Neuronal stem cell (in vitro differentiated cells): ENCODE results near the gene ANKRD17.

Experiments used
- DNase-seq: peaks from one replicate; pipeline ENCODE4 v3.0.0-alpha.2; 2013; ENCODE audit warnings: low spot score
- H2AFZ ChIP-seq: one replicate; pipeline ENCODE4 v1.6.1; 2013; ENCODE audit warnings: mild to moderate bottlenecking, low read length, inconsistent platforms
- H2AK5ac ChIP-seq: 2 replicates; pipeline ENCODE4 v1.6.1; 2013; ENCODE audit warnings: low read depth, mild to moderate bottlenecking, inconsistent platforms, low read length, moderate library complexity, mixed read lengths
- H2BK120ac ChIP-seq: 2 replicates; pipeline ENCODE4 v1.6.1; 2013; ENCODE audit warnings: low read depth, mild to moderate bottlenecking, inconsistent platforms, low read length, moderate library complexity, mixed read lengths
- H2BK12ac ChIP-seq: one replicate; pipeline ENCODE4 v1.6.1; 2013; ENCODE audit warnings: low read length, inconsistent platforms
- H2BK15ac ChIP-seq: 2 replicates; pipeline ENCODE4 v1.6.1; 2013; ENCODE audit warnings: mild to moderate bottlenecking, low read length, inconsistent platforms, mixed read lengths
- H2BK5ac ChIP-seq: one replicate; pipeline ENCODE4 v1.6.1; 2013; ENCODE audit warnings: inconsistent platforms, mild to moderate bottlenecking, low read length, moderate library complexity
- H3K14ac ChIP-seq: one replicate; pipeline ENCODE4 v1.6.1; 2013; ENCODE audit warnings: low read length, inconsistent platforms
- H3K18ac ChIP-seq: 2 replicates; pipeline ENCODE4 v1.6.1; 2013; ENCODE audit warnings: low read length, inconsistent platforms
- H3K23ac ChIP-seq: 2 replicates; pipeline ENCODE4 v1.6.1; 2013; ENCODE audit warnings: low read depth, mild to moderate bottlenecking, mixed read lengths, low read length, inconsistent platforms; ENCODE audit not compliant: poor library complexity
- H3K27ac ChIP-seq: replicated peaks from 3 replicates; pipeline ENCODE4 v1.5.1; 2013; ENCODE audit warnings: low read length, inconsistent platforms
- H3K27me3 ChIP-seq, 3 experiments: 2 replicates each; pipeline ENCODE4 v1.6.1; 2013; ENCODE audit warnings: low read length in 3 of 3, mild to moderate bottlenecking in 2 of 3, inconsistent platforms in 1 of 3, low read depth in 1 of 3, mixed read lengths in 1 of 3, moderate library complexity in 1 of 3; ENCODE audit not compliant: control insufficient read depth in 3 of 3, insufficient read depth in 3 of 3
- H3K36me3 ChIP-seq, 2 donors: replicated peaks in 1 of 2; 2 replicates each; pipeline ENCODE4 v1.6.1; 2013; ENCODE audit warnings: low read length in 2 of 2; ENCODE audit not compliant: control insufficient read depth in 2 of 2, insufficient read depth in 2 of 2
- H3K4ac ChIP-seq: 2 replicates; pipeline ENCODE4 v1.6.1; 2013; ENCODE audit warnings: inconsistent platforms, mild to moderate bottlenecking, low read length, moderate library complexity
- H3K4me1 ChIP-seq, 2 donors: 1 replicate in 1 of 2; 2 replicates in 1 of 2; pipeline ENCODE4 v1.6.1; 2013; ENCODE audit warnings: low read length in 2 of 2, low read depth in 1 of 2; ENCODE audit not compliant: control insufficient read depth in 2 of 2, insufficient read depth in 1 of 2
- H3K4me2 ChIP-seq: one replicate; pipeline ENCODE4 v1.6.1; 2013; ENCODE audit warnings: mild to moderate bottlenecking, low read length, inconsistent platforms; ENCODE audit not compliant: insufficient read depth, poor library complexity, severe bottlenecking
- H3K4me3 ChIP-seq, 2 donors: 2 replicates each; pipeline ENCODE4 v1.5.1; 2013; ENCODE audit warnings: low read length in 2 of 2, mild to moderate bottlenecking in 2 of 2, inconsistent platforms in 1 of 2, moderate library complexity in 1 of 2
- H3K79me1 ChIP-seq: one replicate; pipeline ENCODE4 v1.6.1; 2013; ENCODE audit warnings: low read depth, mild to moderate bottlenecking, inconsistent platforms, low read length, moderate library complexity
- H3K9ac ChIP-seq: one replicate; pipeline ENCODE4 v1.6.1; 2013; ENCODE audit warnings: mild to moderate bottlenecking, low read depth, low read length, inconsistent platforms; ENCODE audit not compliant: poor library complexity
- H3K9me3 ChIP-seq, 2 donors: replicated peaks in 1 of 2; 2 replicates each; pipeline versions ENCODE3 to v1.6.1; 2013; ENCODE audit warnings: low read length in 2 of 2, mild to moderate bottlenecking in 2 of 2, inconsistent platforms in 1 of 2, low read depth in 1 of 2, mixed read lengths in 1 of 2, moderate library complexity in 1 of 2; ENCODE audit not compliant: control insufficient read depth in 2 of 2, insufficient read depth in 1 of 2
- H4K8ac ChIP-seq: one replicate; pipeline ENCODE4 v1.6.1; 2013; ENCODE audit warnings: low read depth, mild to moderate bottlenecking, inconsistent platforms, low read length, moderate library complexity
- H4K91ac ChIP-seq: one replicate; pipeline ENCODE4 v1.6.1; 2013; ENCODE audit warnings: low read length, low read depth, mild to moderate bottlenecking, inconsistent platforms; ENCODE audit not compliant: poor library complexity
- WGBS, 2 donors: extraction: QIAGEN DNeasy Blood & Tissue Kit; methylation state at CpG; one replicate each; pipeline ENCODE4 v1.1.7; 2013; ENCODE audit warnings: missing lambda C conversion rate in 2 of 2, mixed read lengths in 1 of 2; ENCODE audit not compliant: insufficient read length in 2 of 2, insufficient replicate concordance in 1 of 2; ENCODE audit errors: extremely low coverage in 2 of 2; 5-methylcytosine and 5-hydroxymethylcytosine counted together

ANKRD17 gene

DNA sequence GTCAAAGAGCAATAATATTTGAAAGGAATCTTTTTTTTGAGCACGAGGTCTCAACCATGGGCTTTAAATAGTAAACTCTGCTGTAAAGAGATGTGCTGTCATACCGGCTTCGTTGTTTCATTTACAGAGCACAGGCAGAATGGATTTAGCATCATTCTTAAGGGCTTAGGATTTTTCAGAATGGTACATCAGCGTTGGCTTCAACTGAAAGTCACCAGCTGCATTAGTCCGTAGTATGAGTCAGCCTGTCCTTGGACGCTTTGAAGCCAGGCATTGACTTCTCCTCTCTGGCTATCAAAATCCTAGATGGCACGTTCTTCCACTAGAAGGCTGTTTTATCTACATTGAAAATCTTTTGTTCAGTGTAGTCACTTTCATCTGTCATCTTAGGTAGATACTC is 212.7 kb downstream of the ANKRD17 start:
- H3K14ac ChIP-seq = no peak overlapping the region
- no peak overlapping the region for H3K27ac ChIP-seq
- no peak overlapping the region for H2BK15ac ChIP-seq
- no peaks in the 10 kb centered on the region for H3K79me1 ChIP-seq
- no CpG with 5 or more reads among the region's 7 CpGs for WGBS, 2 donors
- no peaks in the 10 kb centered on the region for H3K36me3 ChIP-seq
- H3K9ac ChIP-seq = no peak overlapping the region
- no peak overlapping the region for H4K91ac ChIP-seq
- H4K8ac ChIP-seq = no peak overlapping the region
- no peaks in the 10 kb centered on the region for H3K27me3 ChIP-seq
- H2AFZ ChIP-seq = no peak overlapping the region
- H3K9me3 ChIP-seq = no peaks in the 10 kb centered on the region
- H3K4me1 ChIP-seq = no peaks in the 10 kb centered on the region
- no peak overlapping the region for H3K18ac ChIP-seq
- H3K23ac ChIP-seq = no peak overlapping the region
- no peak overlapping the region for H3K4ac ChIP-seq
- no peak overlapping the region for H2BK5ac ChIP-seq
- H2BK120ac ChIP-seq = no peak overlapping the region
- no peak overlapping the region for H2AK5ac ChIP-seq
- no peak for DNase-seq
- H2BK12ac ChIP-seq = no peak overlapping the region
- no peak overlapping the region for H3K4me3 ChIP-seq
- H3K4me2 ChIP-seq = no peak overlapping the region

DNA sequence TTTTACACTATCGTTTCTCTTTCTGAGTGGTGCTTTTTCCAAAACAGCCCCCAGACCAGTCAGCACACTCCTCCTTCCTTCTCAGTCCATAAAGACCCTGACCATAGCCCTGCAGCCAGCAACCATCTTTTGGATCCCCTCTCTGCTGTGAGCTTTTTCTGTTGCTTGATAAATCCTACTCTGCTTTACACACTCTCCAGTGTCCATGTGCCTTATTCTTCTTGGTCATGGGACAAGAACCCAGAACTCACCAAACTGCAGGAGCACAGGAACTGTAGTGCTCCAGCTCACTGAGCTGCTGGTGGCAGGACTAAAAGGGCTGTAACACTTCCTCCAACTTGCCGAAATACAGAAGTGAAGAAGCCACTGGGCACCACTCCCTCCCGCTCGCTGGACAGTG is 221.5 kb downstream of the ANKRD17 start:
- no peak for DNase-seq
- Histone ChIP-seq H2BK12ac (no peak overlapping the region), H2AK5ac (no peak overlapping the region), H3K9me3 (peaks cover 7 to 8% of the 10 kb centered on the region in 2 donors), H3K18ac (no peak overlapping the region), H3K27me3 (no peaks in the 10 kb centered on the region), H4K91ac (no peak overlapping the region), H3K4ac (no peak overlapping the region), H2BK120ac (no peak overlapping the region), H3K27ac (no peak overlapping the region), H2BK5ac (no peak overlapping the region), H3K4me3 (no peak overlapping the region), H3K79me1 (no peaks in the 10 kb centered on the region), H3K23ac (no peak overlapping the region), H4K8ac (no peak overlapping the region), H2BK15ac (no peak overlapping the region), H3K4me2 (no peak overlapping the region), H3K4me1 (no peaks in the 10 kb centered on the region), H3K14ac (no peak overlapping the region), H3K36me3 (no peaks in the 10 kb centered on the region), H2AFZ (no peak overlapping the region), H3K9ac (no peak overlapping the region)
- WGBS, 2 donors = no CpG with 5 or more reads among the region's 4 CpGs

DNA sequence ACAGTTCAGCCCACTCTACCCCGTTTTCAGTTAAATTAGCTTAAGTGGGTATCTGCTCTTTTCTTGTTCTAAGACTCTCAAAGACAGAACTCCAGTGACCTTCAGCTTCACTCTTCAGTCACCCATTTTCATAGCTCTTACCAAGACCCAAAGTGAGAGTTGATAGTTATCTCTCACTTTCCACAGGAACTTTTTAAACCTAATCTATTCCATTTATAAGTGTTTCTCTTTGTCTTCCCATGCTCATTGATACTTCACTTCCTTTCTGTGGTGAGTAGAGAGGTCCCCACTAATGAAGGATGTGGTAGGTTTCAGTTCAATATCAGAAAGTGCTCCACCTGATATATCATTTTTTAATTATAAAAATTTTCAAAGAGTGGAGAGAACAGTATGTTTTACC is 222.5 kb downstream of the ANKRD17 start:
- H3K18ac ChIP-seq = no peak overlapping the region
- H4K8ac ChIP-seq = no peak overlapping the region
- no CpG with 5 or more reads among the region's 1 CpG for WGBS, 2 donors
- no peak overlapping the region for H3K14ac ChIP-seq
- H3K4ac ChIP-seq = no peak overlapping the region
- no peak overlapping the region for H3K23ac ChIP-seq
- H3K36me3 ChIP-seq = no peaks in the 10 kb centered on the region
- H2AFZ ChIP-seq = no peak overlapping the region
- H2BK5ac ChIP-seq = no peak overlapping the region
- H2BK12ac ChIP-seq = no peak overlapping the region
- H2AK5ac ChIP-seq = no peak overlapping the region
- no peak overlapping the region for H3K9ac ChIP-seq
- no peaks in the 10 kb centered on the region for H3K79me1 ChIP-seq
- no peaks in the 10 kb centered on the region for H3K4me1 ChIP-seq
- H2BK15ac ChIP-seq = no peak overlapping the region
- no peak overlapping the region for H3K4me2 ChIP-seq
- DNase-seq = no peak
- H2BK120ac ChIP-seq = no peak overlapping the region
- H4K91ac ChIP-seq = no peak overlapping the region
- no peak overlapping the region for H3K4me3 ChIP-seq
- no peaks in the 10 kb centered on the region for H3K27me3 ChIP-seq
- peaks cover 7 to 8% of the 10 kb centered on the region in 2 donors for H3K9me3 ChIP-seq
- H3K27ac ChIP-seq = no peak overlapping the region

DNA sequence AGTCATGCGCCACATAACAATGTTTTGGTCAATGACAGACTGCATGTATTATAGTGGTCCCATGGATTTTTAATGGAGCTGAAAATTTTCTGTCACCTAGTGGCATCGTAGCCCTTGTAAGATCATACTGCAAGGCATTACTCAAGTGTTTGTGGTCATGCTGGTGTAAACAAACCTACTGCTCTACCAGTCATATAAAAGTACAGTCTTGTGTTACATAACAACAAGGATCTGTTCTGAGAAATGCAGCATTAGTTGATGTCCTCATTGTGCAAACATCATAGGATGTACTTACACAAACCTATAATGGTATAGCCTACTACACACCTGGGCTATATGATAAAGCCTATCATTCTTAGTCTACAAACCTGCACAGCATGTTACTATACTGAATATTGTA is 223.7 kb downstream of the ANKRD17 start:
- Histone ChIP-seq H3K4me3 (no peak overlapping the region), H4K91ac (no peak overlapping the region), H3K9me3 (peaks cover 7 to 8% of the 10 kb centered on the region in 2 donors), H3K4ac (no peak overlapping the region), H3K27ac (no peak overlapping the region), H3K27me3 (no peaks in the 10 kb centered on the region), H3K36me3 (no peaks in the 10 kb centered on the region), H3K79me1 (no peaks in the 10 kb centered on the region), H2AK5ac (no peak overlapping the region), H2BK15ac (no peak overlapping the region), H3K9ac (no peak overlapping the region), H2AFZ (no peak overlapping the region), H3K4me2 (no peak overlapping the region), H3K18ac (no peak overlapping the region), H2BK5ac (no peak overlapping the region), H2BK120ac (no peak overlapping the region), H3K23ac (no peak overlapping the region), H2BK12ac (no peak overlapping the region), H4K8ac (no peak overlapping the region), H3K14ac (no peak overlapping the region), H3K4me1 (no peaks in the 10 kb centered on the region)
- no CpG with 5 or more reads among the region's 2 CpGs for WGBS, 2 donors
- no peak for DNase-seq
